GM21447 (cell line): ENCODE data around the gene PHACTR1.
"Not testable (repeated sequence)": the region's sequence is repeated elsewhere in the genome, so short reads cannot be mapped to it uniquely, and the experiment has no call there.

Source experiments
- ATAC-seq: cut with Tn5 transposase; IDR thresholded peaks from one replicate; pipeline ENCODE4 v1.9.1; 2021; ENCODE audit not compliant: unreplicated experiment

Gene PHACTR1

DNA sequence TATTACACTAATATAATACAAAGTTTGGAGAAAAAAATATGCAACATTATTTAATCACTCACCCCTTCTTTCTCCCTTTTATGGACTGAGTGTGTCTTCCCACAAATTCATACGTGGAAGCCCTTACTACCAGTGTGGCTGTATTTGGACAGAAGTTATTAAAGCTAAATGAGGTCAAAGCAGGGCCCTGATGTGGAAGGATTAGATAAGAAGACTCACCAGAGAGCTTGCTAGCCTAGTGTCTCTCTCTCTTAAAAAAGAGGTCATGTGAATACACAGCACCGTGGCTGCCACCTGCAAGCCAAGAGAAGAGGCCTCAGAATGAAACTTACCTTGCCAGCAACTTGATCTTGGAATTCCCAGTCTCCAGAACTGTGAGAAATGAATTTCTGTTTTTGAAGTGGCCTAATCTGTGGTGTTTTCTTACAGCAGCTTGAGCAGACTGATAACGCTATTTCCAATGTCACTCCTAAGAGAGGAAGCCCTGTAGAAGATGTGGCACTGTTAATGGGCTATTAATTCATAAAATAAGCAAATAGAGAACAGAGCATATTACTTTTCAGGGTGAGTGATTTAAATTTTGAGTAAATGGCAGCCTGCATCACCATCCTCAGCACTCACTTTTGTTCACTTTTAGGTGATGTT, 378.3 kb downstream of the PHACTR1 start:
- no peak for ATAC-seq

DNA sequence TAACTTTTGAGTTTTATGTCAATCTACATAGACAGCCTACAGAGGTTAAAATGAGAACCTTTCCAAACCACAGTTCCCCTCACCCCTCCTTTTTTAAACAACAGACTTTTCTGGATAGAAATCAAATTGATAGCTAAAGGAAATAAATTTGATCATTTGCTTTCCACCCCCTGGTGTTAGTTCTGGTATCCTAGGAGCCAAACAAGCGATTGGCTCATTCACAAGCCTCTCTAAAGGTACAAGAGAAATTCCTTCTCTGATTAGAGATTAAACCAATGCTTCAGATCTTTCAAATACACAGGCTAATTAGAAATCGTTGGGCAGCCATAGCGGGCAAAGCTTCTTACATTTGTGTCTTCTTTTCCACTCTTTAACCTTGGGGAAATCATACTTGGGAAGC, 379.5 kb downstream of the PHACTR1 start:
- ATAC-seq = no peak

DNA sequence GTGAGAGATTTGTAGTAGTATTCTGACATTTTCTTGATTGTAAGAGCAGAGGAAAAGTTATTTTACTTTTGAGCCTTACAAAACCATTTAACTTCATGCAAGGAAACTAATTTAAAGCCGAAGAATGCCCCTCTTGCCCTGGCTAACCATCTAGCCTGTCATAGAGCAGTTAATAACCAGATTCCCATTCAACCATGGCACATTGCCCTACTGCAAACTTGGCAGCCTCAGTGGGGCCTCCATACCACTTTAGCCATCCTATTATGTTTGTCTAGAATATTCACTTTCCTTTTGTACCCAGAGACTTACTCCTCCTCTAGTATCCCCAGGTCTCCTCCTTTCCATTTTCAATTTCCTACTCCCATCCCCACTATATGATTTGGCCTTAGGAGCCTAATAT, 380.9 kb downstream of the PHACTR1 start:
- no peak for ATAC-seq

DNA sequence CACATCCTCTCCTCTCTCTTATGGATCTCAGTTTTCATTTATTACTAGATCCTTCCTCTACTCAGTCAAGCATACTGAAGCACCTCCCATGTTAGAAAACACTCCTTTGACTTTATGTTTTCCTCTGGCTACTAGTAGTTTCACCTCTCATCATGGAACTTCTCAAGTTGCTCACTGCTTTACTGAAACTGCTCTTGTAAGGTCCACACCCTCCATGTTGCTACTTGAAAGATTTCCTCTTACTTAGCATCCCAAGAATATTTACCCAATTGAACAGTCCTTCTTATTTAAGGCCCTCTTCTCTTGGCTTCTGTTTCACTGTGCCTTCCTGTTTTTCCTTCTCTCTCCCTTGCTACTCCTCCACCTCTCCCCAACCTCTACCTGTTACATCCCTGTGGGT, 381.4 kb downstream of the PHACTR1 start:
- ATAC-seq = no peak

DNA sequence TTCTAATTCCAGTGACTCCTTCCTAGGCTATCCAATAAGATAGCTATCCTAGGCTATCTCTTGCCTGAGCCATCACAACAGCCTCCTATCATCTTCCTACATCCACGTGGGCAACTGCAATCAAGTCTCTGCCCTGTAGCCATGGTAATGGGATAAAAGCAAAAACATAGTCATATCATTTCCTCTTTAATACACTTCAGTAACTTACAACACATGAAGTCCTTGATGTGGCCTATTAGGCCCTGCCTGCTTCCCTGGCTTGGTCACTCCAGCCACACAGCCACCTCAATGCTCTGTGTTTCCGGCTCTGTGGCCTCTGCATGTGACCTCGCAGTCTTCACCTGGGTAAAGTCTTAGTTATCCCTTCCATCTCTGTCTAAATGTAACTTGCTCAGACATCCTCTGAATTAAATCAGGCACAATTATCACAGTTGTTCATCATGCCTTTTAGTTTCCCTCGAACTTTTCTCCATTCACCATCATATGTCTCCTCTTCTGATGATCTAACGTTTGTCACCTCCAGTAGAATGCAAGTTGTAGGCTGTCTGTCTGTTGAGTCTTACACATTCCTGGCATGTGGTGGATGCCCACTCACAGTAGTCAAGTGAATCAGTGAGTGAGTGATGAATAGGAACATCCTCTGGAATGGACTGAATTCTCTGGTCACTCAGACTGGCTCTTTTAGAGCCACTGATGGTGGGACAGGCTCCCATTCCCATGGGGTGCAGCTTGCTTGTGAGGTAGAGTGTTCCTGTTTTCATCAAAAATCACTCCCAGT, 382.4 kb downstream of the PHACTR1 start:
- no peak for ATAC-seq

DNA sequence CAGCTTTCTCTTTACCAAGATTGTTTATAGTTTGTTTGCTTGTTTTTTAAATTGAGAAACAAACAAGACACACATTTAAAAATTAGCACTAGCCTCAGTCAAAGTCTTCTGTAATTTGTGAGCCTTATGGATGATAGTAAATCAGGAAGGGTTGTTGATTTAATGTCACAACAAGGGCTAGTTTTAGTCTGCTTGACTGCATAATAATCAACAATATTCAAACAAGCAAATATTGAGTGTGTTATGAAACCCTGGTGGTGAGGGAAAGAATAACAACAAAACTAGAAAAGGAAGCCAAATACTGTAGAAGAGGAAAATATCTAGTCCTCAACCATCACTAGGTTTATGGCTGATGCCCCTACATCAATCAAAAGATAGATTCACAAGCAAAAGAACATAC, 383.2 kb downstream of the PHACTR1 start:
- no peak for ATAC-seq

DNA sequence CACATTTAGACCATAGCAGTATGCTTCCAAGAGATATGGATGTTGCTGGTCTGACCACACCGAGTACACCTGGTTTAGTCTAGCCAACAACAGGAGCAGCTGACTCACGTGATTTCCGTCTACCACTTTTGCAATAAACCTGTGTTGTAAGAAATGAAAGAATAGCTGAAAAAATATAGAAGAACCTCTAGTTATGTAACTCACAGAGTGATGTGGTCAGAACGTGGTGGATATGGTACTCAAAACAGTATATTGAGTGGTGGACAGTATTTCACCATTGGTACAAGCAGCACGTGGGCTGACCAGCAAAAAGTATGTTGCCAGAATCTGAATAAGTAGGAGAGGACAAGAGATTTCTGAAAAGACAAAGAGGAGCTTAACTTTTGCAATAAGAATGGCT, 384.8 kb downstream of the PHACTR1 start:
- no peak for ATAC-seq

DNA sequence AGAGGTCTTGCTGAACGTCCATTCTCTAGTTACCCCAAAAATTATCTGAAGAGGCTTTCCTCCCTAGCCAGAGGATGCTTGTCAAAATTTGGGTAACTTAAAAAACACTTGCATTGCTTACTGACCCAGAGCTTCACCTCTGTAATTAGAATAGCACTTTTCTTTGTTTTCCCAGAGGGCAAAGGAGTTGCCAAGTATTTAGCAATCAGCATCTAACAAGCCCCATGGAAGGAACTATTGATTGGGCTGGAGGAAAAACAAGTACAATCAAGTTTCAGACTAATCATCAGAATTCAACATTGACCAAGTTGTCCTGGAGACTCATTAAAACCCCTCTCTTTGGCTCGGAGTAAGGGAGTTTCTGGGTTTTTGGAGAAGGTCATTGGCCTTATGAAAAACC, 385.4 kb downstream of the PHACTR1 start:
- ATAC-seq = no peak

DNA sequence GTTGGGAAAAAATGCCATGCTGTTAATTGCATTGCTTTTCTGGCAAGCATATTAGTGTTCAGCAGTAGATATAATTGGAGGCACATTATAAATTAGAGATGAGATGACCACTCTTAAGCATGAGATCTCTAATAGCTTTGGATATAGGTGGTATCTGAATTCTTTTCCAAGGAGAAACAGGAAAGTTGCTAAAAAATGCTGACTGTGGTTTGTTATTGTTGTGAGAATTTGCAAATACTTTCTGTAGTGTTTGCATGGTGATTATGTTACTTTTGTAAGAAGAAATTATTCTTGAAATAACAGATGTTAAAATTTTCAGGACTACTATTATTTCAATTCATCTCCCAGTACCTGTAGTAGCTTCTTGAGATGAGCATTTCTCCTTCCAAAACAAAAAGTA, 386.6 kb downstream of the PHACTR1 start:
- ATAC-seq = no peak

DNA sequence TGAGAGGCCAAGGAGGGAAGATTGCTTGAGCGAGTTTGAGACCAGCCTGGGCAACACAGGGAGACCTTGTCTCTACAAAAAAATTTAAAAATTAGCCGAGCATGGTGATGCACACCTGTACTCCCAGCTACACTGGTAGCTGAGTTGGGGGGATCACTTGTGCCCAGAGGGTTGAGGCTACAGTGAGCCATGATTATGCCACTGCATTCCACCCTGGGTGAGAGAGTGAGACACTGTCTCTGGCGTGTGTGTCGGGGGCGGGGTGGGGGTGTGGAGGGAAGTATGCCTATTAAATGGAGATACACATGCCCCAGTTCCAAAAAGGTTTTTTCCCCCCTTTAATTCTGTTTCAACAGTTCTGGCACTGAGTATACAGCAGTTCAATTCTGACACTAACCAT, 388.6 kb downstream of the PHACTR1 start:
- no peak for ATAC-seq

DNA sequence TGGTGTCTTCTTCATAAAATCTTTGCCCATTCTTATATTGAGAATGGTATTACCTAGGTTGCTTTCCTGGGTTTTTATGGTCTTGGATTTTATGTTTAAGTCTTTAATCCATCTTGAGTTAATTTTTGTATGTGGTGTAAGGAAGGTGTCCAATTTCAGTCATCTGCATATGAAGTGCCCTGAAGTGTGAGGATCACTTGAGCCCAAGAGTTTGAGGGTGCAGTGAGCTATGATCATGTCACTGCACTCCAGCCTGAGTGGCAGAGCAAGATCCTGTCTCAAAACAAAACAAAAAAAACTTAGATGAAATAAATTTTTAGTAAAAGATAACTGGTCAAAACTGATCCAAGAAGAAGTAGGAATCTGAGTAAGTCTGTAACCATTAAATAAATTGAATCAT, 396.4 kb downstream of the PHACTR1 start:
- ATAC-seq = no peak

DNA sequence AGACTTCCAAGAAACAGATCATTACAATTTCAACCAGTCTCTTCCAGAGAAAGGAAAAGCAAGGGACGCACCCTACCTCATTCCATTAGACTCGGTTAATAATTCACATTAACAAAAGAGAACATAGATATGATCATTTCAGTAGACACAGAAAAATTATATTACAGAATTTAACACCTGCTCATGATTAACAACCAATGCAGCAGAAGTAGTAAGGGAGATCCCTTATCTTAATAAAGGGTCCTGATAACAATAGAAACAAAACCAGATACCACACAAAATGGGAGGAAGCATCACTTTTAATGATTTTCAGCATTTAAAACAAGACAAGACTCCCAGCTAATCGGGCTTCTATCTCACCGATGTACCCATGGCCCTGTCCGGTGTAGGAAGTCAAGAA, 396.8 kb downstream of the PHACTR1 start:
- no peak for ATAC-seq

DNA sequence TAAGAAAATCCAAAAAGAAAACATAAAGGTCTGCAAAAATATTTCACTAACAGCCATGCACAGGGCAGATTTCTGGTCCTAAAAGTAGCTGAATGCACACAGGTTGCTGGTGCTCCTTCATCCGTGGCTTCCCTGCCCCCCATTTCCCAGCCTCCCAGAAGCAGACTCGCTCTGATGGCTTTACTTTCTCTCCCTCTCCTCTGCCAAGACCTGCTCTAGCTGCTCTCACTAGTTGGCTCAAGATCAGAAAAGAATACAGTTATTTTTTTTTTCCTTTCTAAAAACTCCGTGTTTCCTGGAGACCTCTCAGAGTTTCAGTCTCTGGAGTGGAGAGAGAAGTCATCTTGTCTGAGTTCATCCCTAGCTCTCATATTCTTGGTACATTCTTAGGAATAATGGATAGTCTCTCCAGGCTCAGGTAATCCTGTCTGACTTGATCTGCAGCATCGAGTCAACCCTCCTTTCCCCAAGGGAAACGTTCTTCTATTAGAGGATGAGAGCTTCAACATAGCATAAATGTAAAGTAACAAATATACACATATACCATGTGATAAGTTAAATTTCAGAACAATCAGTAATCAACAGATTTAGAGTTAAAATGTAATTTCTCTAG, 397.5 kb downstream of the PHACTR1 start:
- no peak for ATAC-seq

DNA sequence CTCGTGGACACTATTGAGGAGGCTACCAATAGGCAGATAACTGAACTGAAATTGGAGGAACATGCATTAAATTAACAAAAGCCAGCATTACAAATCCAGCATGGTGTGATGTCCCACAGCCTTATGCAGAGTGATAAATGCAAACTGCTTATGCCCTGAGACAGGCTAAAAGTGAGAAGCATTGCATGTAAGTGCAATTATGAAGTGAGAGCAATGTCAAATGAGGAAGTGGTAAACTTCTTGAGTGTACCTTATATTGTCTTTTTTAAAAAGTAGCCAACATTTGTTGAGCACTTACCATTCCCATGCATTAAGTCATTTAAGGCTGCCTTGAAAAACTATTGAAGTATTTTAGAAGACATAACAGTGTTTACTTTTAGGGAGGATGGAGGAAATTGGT, 399.6 kb downstream of the PHACTR1 start:
- no peak for ATAC-seq

DNA sequence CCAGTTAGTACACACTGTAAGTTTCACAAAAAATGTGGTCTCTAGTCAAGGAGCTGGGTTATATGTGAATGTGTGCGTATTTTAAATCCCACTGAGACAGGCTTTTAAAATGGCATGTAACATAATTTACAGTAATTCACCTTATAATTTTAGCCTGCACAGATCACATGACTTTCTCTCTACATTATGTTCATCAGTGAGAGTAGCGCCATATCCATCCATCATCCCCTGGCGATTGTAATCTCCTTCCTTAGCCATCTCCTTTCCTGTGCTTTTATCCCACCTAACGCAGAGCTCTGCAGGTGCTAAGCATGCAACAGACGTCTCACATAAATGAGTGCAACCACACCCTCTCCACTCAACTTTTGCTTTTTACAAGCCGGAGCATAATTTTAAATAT, 401.0 kb downstream of the PHACTR1 start:
- ATAC-seq = no peak

DNA sequence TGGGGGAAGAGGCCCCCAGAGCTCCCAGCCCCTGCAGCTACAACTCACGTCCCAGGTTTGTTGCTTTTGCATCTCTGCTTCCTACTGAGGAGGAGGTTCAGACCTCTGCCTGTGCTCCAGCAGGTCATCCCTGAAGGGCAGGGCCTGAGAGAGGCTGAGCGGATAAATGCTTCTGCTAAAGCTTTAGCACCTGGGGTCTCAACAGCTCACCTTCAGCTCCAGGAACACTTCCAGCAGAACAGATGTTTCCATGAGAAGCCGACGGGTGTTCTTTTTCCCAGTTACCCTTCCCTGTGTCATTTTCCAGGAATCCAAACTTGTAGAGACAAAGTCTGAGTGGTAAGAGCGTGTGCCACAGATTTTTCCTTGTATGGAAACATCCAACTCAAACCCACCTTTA, 403.0 kb downstream of the PHACTR1 start:
- no peak for ATAC-seq

DNA sequence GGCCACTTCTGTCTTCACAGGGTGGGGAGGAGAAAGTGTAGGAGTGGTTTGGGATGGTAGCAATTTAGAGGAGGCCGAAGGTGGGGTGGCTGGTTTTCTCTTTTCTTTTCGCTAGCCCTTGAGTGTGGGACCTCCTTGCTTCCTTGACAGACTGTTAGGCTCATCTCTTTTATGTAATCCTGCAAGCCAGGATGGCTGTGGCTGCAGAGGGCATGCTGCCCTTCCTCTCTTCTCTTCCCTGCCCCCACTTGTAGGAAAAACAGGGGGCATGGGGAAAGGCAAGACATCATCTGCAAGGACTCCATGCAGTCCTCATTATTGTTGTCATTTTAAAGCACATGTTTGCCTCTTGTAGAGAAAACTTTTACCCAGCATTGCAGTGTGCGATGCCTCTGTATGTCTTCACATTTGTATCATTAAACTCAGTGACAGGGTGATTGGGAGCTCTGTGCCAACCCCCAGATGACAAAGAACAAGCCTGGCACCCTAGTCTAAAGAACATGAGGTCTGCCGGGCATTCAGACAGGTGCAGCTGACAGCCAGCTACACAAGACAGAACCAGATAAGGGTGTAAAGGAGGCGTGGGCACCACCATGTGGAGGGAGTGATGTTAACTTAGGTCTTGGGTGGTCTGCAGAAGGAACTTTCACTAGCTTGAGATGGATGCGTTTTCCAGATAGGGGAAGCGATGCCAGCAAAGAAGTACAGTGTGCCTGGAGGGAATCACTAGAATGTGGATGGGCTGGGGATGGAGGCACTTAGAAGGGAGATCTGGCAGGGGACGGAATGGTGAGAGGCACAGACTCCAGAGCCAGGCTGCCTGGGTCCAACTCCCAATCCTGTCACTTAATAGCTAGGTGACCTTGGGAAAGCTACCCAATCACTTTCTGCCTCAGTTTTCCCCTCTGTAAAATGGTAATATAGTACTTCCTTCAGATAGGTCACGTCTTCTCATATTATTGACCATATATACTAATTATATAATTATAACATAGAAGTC, 404.2 kb downstream of the PHACTR1 start:
- no peak for ATAC-seq

DNA sequence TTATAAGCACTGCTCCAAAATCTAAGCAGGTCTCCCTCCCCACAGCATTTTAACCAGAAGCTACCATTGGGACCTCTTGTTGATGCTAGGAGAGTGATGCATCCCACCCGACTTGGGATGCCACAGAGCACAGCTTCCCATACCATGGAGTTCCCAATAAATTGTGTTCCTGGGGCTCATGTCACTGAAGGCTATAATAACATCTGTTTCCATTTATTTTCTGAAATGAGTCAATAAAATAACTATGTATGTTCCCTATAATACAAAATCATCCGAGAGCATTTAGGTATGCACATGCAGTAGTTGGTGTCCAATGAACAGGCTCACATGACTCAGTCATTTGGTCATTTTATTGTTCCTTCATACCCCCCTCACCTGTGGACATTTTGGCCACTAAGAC, 407.6 kb downstream of the PHACTR1 start:
- no peak for ATAC-seq

DNA sequence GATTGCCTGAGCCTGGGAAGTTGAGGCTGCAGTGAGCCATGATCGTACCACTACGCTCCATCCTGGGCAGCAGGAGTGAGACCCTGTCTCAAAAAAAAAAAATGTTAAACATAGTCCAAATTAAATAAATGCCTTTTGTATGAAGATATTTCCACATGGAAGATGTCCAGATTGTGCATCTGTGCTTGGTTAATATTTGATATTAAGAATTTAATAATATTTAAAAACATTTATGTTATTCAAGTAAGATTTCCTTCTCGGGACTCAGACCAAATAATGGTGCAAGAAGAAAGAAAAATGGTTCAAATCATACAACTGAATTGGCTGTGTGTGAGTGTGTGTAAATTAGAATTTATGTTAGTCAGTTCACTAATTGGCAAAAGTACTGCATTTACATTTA, 409.3 kb downstream of the PHACTR1 start:
- ATAC-seq = no peak

DNA sequence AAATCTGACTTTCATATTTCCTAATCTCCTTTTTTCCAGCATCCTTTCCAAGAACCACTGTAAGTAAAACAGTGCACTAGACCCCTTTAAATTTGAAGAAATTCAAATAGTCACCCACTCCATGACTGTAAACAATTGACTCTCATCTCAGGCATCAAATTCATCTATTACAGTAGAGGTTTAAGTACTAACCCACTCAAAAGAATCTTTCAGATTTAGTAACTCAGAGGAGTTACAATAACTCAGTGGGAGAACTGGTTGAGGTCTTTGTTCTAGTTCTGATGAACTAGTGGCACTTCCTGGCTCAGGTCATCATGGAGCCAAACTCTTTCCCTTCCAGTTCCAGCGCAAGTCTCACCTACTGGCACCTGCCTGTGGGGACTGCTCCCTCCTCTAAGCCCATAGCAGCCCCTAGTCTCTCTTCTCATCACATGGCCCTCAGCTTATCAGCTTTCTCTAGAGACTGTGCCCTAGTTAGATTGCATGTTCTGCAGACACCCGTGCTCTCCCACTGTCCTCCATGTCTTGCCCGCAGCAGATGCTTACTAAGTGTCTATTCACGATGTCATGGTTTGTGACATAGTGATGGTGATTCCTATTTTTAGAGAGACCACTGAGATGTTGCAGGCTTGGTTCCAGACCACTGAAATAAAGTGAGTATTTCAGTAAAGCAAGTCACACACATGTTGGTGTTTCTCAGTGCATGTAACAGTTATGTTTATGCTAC, 415.5 kb downstream of the PHACTR1 start:
- ATAC-seq = no peak

DNA sequence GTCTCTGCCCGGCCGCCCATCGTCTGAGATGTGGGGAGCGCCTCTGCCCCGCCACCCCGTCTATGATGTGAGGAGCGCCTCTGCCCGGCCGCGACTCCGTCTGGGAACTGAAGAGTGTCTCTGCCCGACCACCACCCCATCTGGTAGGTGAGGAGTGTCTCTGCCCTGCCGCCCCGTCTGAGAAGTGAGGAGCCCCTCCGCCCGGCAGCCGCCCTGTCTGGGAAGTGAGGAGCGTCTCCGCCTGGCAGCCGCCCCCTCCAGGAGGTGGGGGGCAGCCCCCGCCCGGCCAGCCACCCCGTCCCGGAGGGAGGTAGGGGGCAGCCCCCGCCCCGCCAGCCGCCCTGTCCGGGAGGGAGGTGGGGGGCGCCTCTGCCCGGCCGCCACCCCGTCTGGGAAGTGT, 417.3 kb downstream of the PHACTR1 start:
- not testable (repeated sequence) for ATAC-seq
